K562 (cell line): ENCODE data around the gene TMEM30A. TPM values are rescaled to one million over a fixed set of nuclear protein-coding genes. Genes with fewer than 3 reads are reported as not detected.

Experiments used
- ATAC-seq: fragments of 200-7000 bp; cut with Tn5 transposase; 3 replicates; pipeline ENCODE4 v1.9.1; 2020; ENCODE audit warnings: moderate library complexity
- BruUV-seq: library from RNA; stranded (reverse); fragments of 400-500 nt; replicated peaks from 2 replicates; lab custom pipeline; 2021; lab: Mats Ljungman, UMichigan
- CTCF ChIA-PET: fragments of 300-600 bp; formaldehyde crosslinking; extraction: SDS; loops from one replicate; lab custom pipeline; 2021; ENCODE audit warnings: low intra/inter-chr PET ratio; lab: Yijun Ruan, JAX
- POLR2A ChIA-PET: fragments of 300-600, 350-650 bp; sonication (Branson Sonifier 250); formaldehyde crosslinking; extraction: SDS; loops from one replicate; lab custom pipeline; 2021; ENCODE audit warnings: antibody characterized with exemption, inconsistent platforms; lab: Yijun Ruan, JAX
- DNase-seq, 4 experiments: peaks; one replicate each; pipeline versions ENCODE4 v3.0.0 to v3.0.0-alpha.2; 2011 to 2018; ENCODE audit warnings: low spot score in 3 of 4, mixed read lengths in 3 of 4; ENCODE audit errors: extremely low read depth in 1 of 4
- FAIRE-seq: peaks from 2 replicates; lab custom pipeline; 2011; peaks lifted over from hg19 to GRCh38; lab: Jason Lieb, UNC
- H2AFZ ChIP-seq: 2 replicates; pipeline ENCODE4 v1.6.0; 2011; ENCODE audit warnings: low read depth, low read length, control low read depth, inconsistent platforms
- H3K27ac ChIP-seq: fragments of 200-600 bp; 3 replicates; pipeline ENCODE4 v1.8.0; 2011; ENCODE audit warnings: low read depth, mild to moderate bottlenecking, control low read depth, inconsistent platforms, low read length, moderate library complexity, mixed read lengths; ENCODE audit errors: extremely low read depth
- H3K27me3 ChIP-seq, 2 experiments: fragments of 300-600 bp in 1 of 2; 2 replicates in 1 of 2; 3 replicates in 1 of 2; pipeline versions ENCODE4 v1.6.0 to v1.8.0; 2011; ENCODE audit warnings: inconsistent platforms in 2 of 2, low read length in 2 of 2, mild to moderate bottlenecking in 1 of 2, mixed read lengths in 1 of 2, moderate library complexity in 1 of 2; ENCODE audit not compliant: control insufficient read depth in 2 of 2, insufficient read depth in 2 of 2
- H3K36me3 ChIP-seq: fragments of 300-600 bp; 3 replicates; pipeline ENCODE4 v1.8.0; 2011; ENCODE audit warnings: mild to moderate bottlenecking, low read length, inconsistent platforms; ENCODE audit not compliant: control insufficient read depth, insufficient read depth
- H3K4me1 ChIP-seq, 2 experiments: fragments of 200-600 bp in 1 of 2; replicated peaks in 1 of 2; 2 replicates in 1 of 2; 3 replicates in 1 of 2; pipeline versions ENCODE4 v1.5.1 to v1.8.0; 2011; ENCODE audit warnings: inconsistent platforms in 2 of 2, low read length in 2 of 2, mild to moderate bottlenecking in 1 of 2, mixed read lengths in 1 of 2, moderate library complexity in 1 of 2; ENCODE audit not compliant: control insufficient read depth in 2 of 2, insufficient read depth in 2 of 2
- H3K4me2 ChIP-seq: 2 replicates; pipeline ENCODE4 v1.6.1; 2011; ENCODE audit warnings: low read length, control low read depth, inconsistent platforms, mixed read lengths; ENCODE audit not compliant: insufficient read depth
- H3K4me3 ChIP-seq: fragments of 200-600 bp; sonication (generic), shearing (Covaris generic); 2 replicates; pipeline ENCODE4 v1.5.1; 2016; ENCODE audit warnings: control low read depth, inconsistent platforms
- H3K79me2 ChIP-seq: fragments of 200-600 bp; 3 replicates; pipeline ENCODE4 v1.8.0; 2011; ENCODE audit warnings: low read length, inconsistent platforms; ENCODE audit not compliant: control insufficient read depth, insufficient read depth
- H3K9ac ChIP-seq, 2 experiments: 2 replicates each; pipeline versions ENCODE4 v1.6.0 to v1.6.1; 2011; ENCODE audit warnings: low read depth in 2 of 2, low read length in 2 of 2, control low read depth in 1 of 2, inconsistent platforms in 1 of 2, mild to moderate bottlenecking in 1 of 2, mixed read lengths in 1 of 2; ENCODE audit not compliant: insufficient read depth in 1 of 2
- H3K9me1 ChIP-seq: one replicate; pipeline ENCODE4 v1.6.0; 2011; ENCODE audit warnings: inconsistent platforms, mild to moderate bottlenecking, low read length, moderate library complexity; ENCODE audit not compliant: control insufficient read depth, insufficient read depth
- H3K9me3 ChIP-seq: replicated peaks from 2 replicates; pipeline ENCODE4 v1.5.1; 2011; ENCODE audit warnings: low read depth, low read length, inconsistent platforms; ENCODE audit not compliant: control insufficient read depth, insufficient read depth
- H4K20me1 ChIP-seq: replicated peaks from 2 replicates; pipeline ENCODE4 v1.6.1; 2011; ENCODE audit warnings: low read length, inconsistent platforms, mixed read lengths; ENCODE audit not compliant: control insufficient read depth, insufficient read depth
- ARID2 ChIP-seq: fragments of 450-650 bp; IDR thresholded peaks from 2 replicates; pipeline ENCODE4 v1.6.1; 2017; ENCODE audit warnings: antibody characterized with exemption, mild to moderate bottlenecking
- ERF ChIP-seq: fragments of 450-650 bp; formaldehyde crosslinking; IDR thresholded peaks from 2 replicates; pipeline ENCODE4 v1.4.0; 2020; ENCODE audit warnings: mild to moderate bottlenecking, mixed read lengths
- MLX ChIP-seq, 2 experiments: fragments of 450-650 bp in 1 of 2; sonication (generic) in 1 of 2; formaldehyde crosslinking; conservative IDR thresholded peaks; 2 replicates each; pipeline versions ENCODE4 v1.4.0 to v1.8.1; 2020 to 2022; ENCODE audit warnings: mild to moderate bottlenecking in 1 of 2, missing genetic modification reagents in 1 of 2
- PHF21A ChIP-seq: fragments of 450-650 bp; IDR thresholded peaks from 2 replicates; pipeline ENCODE4 v1.6.1; 2017; ENCODE audit warnings: low read depth, borderline replicate concordance
- STAT6 ChIP-seq: sonication (generic); formaldehyde crosslinking; IDR thresholded peaks from 2 replicates; pipeline ENCODE4 v1.8.1; 2023; ENCODE audit warnings: mild to moderate bottlenecking, missing genetic modification reagents
- ZNF316 ChIP-seq: fragments of 450-650 bp; IDR thresholded peaks from 2 replicates; pipeline ENCODE4 v1.6.1; 2016
- WGBS: fragments of 100-300 bp; shearing (Covaris generic); methylation state at CpG from one replicate; pipeline ENCODE4 v1.1.6; 2016; ENCODE audit warnings: low coverage, mixed read lengths; ENCODE audit not compliant: insufficient coverage; ENCODE audit errors: missing lambda C conversion rate; 5-methylcytosine and 5-hydroxymethylcytosine counted together
- in situ Hi-C: fragments of 300-500 bp; cut with MboI; formaldehyde crosslinking; loops from 4 replicates; pipeline ENCODE4 v1.15.0; 2018; ENCODE audit warnings: inconsistent platforms, mixed read lengths
- intact Hi-C: fragments of 100-400 bp; cut with micrococcal nuclease; formaldehyde crosslinking; loops from 2 replicates; pipeline ENCODE4 v1.14.2; 2022
- polyA plus RNA-seq, 8 experiments: library from polyadenylated mRNA; depleted of rRNA in 4 of 8; stranded (reverse) in 5 of 8; unstranded in 3 of 8; fragments of >200 nt; fragmentation: Nextera tagmentation in 2 of 8; fragmentation: Illumina TruSeq in 1 of 8; extraction: Ambion mirVana in 2 of 8; extraction: Trizol in 1 of 8; gene quantifications; 2 replicates each; pipeline versions ENCODE4 v1.2.1 to v1.2.3, GENCODE V29; 2011 to 2014; ENCODE audit warnings: inconsistent platforms in 1 of 8, missing spikeins in 1 of 8
- total RNA-seq, 7 experiments: library from RNA; depleted of rRNA in 6 of 7; stranded (reverse); fragments of >200 nt in 6 of 7; fragmentation: Illumina TruSeq in 2 of 7; extraction: Trizol in 2 of 7; gene quantifications; 2 replicates each; pipeline versions ENCODE4 v1.2.1 to v1.2.3, GENCODE V29; 2011 to 2021; ENCODE audit warnings: low replicate concordance in 1 of 7

The TMEM30A gene
- total and polyA plus RNA-seq, 9 of the 15 experiments (the other 6 are each of a cell fraction or from before 2014, with no cell fraction given): 6.5 to 31.2 (median 16.3) TPM

GRCh38 chr6:75301088-75301487 is 16.5 kb upstream of the TMEM30A start:
- in situ Hi-C loops: no loop called here
- DNase-seq (no peak), FAIRE-seq (no peak), ATAC-seq (no peak)
- POLR2A ChIA-PET: interaction anchor here (0.7 to 1.4 kb wide), 2 partner anchors 23 to 308 kb away, joined by 3 to 5 read pairs; no protein-coding TSS in a partner anchor
- TF ChIP-seq STAT6 (CRISPR knock-in tag): no peak
- no peak for TF ChIP-seq MLX (CRISPR knock-in tag; conservative IDR thresholded peaks at IDR 0.05)
- no peak for TF ChIP-seq ERF
- no peak for TF ChIP-seq ZNF316
- no peak for TF ChIP-seq PHF21A
- TF ChIP-seq ARID2: no peak
- intact Hi-C loops: no loop called here
- Histone ChIP-seq H3K9ac (no peak overlapping the region), H3K9me1 (no peaks in the 10 kb centered on the region), H3K36me3 (no peaks in the 10 kb centered on the region), H3K9me3 (no peaks in the 10 kb centered on the region), H4K20me1 (no peaks in the 10 kb centered on the region), H3K4me1 (no peaks in the 10 kb centered on the region), H3K4me2 (no peak overlapping the region), H3K27ac (no peak overlapping the region), H3K4me3 (no peak overlapping the region), H3K27me3 (peaks cover 0 to 2% of the 10 kb centered on the region in 2 experiments; a peak in 2 of 5 replicates), H2AFZ (no peak overlapping the region), H3K79me2 (no peaks in the 10 kb centered on the region)
- no TSS peak for BruUV-seq
- CTCF ChIA-PET: no interaction called here
- 8% methylated on average over 2 of the region's 2 CpGs for WGBS
